Choroid plexus epithelial cell (primary cell): Measurements from ENCODE around the gene FBXO5.

Experiments used
- DNase-seq: peaks from one replicate; pipeline ENCODE4 v3.0.0-alpha.2; 2010; ENCODE audit warnings: low read depth
- H3K4me3 ChIP-seq: 2 replicates; pipeline ENCODE4 v1.5.1; 2011; ENCODE audit warnings: low read depth, mild to moderate bottlenecking, control low read depth, low read length, moderate library complexity
- CTCF ChIP-seq: conservative IDR thresholded peaks from 2 replicates; pipeline ENCODE4 v1.5.1; 2011; ENCODE audit warnings: low read depth, mild to moderate bottlenecking, control low read depth, inconsistent platforms, low read length, moderate library complexity

The FBXO5 gene

GRCh38 chr6:152922706-152923105 is 60.1 kb downstream of the FBXO5 start:
- TF ChIP-seq CTCF, result no peak
- H3K4me3 ChIP-seq, result no peak overlapping the region
- DNase-seq, result no peak
